ENCODE results near the gene ITPR1.
A peak's percentile ranks its signal among the peaks of the same experiment; 100 is the strongest.

ITPR1 gene

DNA sequence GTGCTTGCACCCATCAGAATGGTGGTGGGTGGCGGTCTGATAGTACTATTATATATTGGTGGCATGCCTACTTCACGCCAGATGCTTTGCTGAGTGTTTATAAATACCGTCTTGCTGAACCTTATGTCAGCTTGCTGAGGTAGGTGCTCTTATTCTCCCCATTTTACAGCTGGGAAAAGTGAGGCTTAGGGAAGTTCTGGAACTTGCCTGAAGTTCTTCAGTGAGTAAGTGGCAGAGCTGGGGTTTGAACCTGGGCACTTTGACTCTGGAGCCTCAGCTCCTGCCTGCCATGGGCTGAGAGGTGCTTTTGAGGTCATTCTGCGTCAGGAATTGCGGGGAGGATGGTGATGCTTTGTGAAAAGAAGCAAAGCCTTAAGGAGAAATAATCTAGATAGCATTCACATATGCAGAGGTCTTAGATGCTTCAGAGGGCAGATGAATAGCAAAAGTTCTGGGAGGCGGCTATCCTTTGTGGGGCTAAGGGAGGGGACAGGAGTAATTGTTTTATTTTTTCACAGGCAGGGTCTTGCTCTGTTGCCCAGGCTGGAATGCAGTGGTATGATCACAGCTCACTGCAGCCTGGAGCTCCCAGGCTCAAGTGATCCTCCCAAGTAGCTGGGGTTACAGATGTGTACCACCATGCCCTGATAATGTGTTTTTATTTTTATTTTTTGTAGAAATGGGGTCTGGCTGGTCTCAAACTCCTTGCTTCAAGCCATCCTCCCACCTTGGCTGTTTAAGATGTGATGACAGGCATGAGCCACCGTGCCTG lies 18.5 kb downstream of the ITPR1 start:
- no peak for DNase-seq

DNA sequence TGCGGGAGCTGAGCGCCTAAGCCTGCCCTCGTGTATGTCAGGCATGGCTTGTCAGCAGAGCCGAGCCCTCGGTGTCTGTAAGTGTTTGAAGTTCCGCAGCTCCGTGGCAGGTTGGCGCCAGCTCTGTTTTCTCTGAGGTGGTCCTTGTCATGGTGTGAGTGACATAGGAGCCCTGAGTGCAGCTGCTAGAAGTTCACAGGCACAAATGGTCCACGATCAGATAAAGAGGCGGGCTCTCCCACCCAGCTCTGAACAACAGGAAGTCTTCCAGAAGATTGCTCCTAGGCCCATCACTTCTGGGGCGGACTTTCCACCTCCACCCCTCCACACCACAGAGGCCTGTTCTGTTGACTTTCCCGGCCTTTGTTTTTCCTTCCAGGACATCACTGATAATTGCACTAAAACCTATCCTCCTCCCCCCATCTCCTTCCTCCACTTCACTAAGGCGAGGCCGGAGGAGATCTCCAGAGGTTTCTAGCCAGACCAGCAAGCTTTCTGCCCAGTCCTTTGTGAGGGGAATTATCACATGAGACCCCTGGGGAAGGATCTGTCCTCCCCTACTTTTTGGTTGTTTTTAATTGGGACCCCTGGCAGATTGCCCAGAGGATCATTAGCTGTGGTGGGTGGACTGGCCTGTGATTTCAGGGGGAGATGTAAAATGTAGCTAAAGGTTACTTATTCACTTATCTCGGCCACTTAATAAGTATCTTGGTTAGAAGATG lies 19.9 kb downstream of the ITPR1 start:
- peak; percentile 88 for DNase-seq

DNA sequence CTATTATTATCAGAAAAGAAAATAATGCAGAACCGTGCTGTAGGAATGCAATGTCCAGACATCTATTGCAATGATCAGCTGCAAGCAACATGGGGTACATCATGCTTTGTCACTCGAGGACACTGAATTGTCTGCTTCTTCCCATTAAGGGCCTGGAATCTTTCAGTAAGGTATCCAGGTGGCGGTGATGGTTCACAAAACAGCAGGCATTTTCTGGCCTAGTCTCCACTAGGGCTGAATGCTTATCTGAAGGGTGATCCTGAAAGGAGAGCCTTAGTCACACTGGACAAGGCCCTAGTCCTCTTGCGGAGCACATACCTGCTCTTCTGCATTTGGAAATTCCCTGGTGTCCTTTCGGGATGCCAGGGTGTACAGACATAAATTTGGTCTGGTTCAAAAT lies 21.2 kb downstream of the ITPR1 start:
- DNase-seq, result no peak

DNA sequence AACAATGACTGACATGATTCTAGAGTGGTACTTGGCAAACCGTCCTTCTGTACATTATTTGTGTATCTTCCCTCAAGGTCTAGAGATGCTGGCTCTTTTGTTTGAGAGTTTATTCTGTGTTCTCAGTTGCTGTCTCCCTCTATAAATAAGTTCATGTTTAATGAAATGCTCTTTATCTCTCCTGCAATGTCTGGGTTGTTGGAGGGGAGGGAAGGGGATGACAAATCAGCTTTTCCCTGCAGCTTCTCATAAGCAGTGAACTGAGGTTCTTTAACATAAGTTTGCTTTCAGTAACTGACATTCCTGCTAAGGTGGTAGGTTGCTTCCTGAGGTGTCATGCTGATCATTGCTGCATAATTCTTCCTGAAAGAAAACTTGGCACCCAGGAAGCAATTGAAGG lies 21.8 kb downstream of the ITPR1 start:
- no peak for DNase-seq

DNA sequence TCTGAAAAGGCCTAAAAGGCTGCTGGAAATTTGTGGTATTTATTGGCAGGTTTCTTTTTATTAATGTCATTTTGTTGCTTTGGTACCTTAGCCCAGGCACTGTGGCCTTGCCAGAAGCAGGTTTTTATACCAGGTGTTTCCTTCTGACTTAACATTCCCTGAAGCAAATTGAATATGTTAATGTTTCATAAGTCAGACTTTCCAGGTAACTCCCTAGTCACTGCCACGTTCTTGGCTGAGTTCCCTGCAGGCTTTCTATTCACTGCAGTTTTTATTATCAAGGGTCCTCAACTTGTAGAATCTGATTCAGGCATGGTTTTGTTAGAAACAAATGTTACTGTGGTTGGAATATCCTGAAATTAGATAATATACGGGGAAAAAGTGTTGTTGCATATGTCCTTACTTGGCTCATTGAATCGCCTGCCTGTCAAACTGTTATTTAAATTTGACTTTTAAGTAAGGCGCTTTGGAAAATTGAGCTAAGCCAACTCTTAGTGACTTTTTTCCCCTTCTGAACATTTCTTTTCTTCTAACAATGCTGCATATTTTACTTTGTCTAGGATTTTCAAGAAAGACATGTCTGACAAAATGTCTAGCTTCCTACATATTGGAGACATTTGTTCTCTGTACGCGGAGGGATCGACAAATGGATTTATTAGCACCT lies 22.9 kb downstream of the ITPR1 start:
- DNase-seq, result peak; percentile 60

DNA sequence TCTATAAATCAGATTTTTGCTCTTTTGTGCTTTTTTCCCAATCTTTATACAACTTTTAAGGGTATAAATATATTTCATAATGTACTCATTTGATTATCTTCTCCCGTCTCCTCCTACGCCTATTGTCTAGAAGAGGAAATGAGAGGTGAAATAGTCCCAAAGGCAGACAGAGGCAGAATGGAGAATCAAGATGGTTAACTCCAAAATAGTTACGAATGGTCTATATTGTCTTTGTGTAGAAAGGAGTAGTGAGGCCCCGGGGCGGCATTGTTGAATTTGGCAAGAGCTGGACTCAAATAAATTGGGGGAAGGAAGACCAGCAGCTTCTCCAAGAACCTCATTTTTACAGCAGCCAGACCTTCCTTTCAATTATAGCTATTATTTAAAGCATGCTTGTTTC lies 23.9 kb downstream of the ITPR1 start:
- DNase-seq, result no peak

DNA sequence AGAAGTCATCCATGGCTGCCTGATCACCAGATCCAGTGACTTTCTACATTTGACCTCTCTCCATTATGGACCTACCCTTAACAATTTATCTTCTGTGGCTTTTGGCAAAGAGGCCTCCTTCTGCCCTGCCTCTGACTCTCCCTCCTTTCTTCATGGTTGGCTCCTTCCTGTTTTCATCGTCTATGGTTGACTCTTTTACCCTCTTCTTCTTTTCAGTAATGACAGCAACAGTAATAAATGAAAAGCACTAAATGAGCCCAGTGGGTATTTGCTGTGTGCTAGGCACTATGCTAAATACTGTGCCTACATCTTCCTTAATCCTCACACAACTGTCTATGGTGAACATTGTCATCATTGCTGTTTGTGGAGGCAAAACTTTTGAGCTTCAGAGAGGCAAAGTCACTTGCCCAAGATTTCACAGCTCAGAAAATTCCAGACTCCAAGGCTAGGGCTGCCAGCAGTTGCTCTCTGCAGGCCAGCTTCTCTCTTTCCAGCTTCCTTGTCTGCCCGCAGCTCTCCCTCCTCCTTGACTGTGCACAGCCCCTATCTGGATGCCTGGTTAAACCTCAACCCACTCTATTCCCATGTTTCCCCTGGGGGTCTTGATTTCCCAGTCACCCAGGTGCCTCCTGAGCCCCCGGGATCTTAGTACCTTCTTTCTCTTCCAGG lies 24.6 kb downstream of the ITPR1 start:
- DNase-seq, result no peak

DNA sequence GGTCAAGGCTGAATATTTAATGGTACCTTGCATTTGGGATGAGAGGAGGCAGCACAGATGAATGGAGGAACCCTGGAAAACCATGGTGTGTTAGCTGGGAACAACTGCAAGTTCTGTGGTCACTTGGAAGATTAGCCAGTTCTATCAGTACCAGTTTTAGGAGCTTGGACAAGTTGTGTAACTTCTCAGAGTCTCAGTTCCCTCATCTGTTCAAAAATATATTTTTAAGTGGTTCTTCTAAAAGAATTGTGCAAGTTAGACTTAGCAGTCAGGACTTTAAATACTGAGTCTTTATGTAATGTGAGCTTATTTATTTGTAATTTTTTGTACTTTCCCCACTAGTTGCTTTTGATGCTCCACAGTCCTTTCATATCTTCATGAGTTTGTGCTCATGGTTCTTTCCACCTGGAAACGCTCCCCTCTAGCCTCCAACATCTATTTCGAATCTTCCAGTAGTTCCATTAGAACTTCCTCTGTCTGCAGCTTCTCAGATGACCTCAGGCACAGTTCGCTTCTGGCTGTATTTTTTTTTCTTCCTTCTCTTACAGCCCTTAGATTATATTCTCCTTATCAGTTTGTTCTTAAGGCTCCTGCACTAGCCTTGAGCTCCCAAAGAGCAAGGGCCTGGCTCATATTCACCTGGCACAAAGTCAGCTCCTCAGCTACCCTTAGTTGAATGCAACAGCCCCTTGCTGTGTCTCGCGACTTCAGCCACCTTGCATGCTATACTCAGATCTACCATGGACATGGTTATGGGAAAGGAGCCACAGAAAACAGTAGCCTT lies 27.1 kb downstream of the ITPR1 start:
- no peak for DNase-seq

DNA sequence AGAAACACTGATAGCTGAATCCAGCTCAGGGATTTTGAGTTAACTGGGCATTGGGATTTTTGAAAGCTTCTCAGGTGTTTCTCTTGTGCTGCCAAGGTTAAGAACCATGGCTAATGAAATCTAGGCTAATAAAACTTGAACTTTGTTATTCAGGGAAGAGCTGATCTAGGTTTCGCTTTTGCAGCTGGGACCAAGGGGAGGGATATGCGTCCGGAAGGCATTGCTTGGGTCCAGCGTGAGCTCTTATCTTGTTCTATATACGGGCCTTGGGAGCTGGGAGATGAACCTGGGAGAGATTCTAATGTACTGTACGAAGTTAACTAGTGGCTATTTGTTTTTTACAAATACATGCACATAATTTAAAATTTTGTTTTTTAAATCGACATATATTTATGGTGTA lies 29.8 kb downstream of the ITPR1 start:
- no peak for DNase-seq

DNA sequence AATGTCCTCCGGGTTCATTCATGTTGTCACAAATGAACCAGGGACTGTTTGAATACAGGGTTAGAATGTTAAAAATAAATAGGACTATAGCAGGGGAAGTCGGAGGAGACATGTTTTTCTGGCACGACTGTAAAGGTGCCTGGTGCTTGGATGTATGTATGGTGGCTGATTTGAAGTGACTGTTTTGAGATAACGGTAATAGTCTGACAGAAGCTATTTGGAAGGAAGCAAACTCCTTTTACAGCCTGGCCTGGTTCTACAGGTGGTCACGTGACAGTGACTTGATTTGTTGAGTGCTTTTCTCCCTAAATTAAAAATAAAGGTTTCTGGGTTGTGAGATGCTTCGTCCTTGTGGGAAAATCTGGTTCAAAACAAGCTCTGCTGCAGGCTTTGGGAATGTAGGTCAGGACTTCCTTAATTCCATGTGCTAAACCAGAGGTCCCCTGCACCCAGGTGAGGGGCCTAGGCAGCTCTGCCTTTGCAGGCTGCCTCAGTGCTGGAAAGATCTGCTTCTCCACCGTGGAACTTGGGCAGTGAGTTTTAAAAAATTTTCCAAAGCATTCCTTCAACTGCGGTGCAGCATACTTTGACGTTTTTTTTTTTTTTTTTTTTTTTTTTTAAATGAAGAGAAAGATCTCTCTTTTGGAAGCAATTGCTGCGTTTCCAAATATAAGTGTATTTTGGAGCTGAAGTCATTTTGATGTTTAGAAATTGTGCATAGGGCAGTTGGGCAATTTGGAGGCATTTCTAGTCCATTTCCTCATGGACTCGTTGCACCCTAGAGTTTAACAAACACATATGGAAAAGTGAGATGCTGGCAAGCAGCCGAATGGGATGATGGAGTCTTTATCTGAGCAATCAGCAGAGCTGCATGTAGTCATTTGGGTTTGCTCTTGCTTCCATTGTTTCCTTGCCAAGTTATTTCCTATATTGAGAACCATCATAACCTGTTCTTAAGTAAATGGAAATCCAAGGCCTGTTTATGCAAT lies 30.9 kb downstream of the ITPR1 start:
- DNase-seq, result peak; percentile 22

DNA sequence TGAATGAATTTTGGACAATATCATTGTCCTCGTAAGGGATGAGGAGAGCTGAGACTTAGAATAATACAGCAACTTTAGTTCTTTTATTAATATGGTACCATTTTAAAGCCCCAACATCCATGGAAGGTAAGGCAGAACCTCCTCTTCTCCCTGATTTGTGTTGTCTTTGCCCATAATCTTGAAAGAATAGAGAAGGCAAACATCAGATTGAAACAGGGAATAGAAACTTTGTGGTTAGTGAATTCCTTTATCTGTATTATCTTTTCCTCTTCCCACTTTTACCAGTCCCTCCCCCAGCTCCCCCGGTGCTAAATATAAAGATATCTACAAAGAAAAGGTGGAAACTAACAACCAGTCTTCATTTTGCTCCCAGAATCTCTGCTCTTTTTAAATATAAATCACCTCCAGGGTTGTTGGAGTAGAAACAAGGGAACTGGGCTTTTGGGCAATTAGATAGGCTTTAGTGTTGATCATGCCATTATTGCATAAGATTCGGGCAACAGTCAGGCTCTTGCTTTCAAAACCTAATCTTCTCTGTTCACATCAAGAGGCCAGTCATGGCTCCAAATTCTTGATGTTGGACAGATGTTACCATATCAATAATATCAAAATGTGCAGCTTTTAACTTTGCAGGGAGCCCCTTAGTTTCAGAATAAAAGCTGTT lies 32.5 kb downstream of the ITPR1 start:
- DNase-seq, result no peak

DNA sequence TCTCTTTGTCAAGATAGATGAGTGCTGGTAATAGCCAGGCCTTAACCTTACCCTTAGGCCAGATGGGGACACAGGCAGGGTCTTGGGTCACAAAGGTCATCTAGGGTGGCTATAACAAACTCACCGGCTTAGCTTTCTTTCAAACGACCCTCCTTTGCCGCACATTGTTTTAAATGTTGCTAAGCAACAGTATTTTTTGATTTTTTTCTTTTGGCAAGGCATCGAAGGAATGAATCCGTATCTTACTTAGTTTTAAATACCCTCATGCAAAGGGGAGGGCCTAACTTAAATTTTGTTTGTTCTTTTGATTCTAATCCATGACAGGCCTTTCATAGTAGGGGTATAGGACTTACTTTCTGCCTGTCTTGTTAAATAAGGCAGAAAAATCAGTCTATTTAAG lies 35.2 kb downstream of the ITPR1 start:
- DNase-seq, result peak; percentile 49

DNA sequence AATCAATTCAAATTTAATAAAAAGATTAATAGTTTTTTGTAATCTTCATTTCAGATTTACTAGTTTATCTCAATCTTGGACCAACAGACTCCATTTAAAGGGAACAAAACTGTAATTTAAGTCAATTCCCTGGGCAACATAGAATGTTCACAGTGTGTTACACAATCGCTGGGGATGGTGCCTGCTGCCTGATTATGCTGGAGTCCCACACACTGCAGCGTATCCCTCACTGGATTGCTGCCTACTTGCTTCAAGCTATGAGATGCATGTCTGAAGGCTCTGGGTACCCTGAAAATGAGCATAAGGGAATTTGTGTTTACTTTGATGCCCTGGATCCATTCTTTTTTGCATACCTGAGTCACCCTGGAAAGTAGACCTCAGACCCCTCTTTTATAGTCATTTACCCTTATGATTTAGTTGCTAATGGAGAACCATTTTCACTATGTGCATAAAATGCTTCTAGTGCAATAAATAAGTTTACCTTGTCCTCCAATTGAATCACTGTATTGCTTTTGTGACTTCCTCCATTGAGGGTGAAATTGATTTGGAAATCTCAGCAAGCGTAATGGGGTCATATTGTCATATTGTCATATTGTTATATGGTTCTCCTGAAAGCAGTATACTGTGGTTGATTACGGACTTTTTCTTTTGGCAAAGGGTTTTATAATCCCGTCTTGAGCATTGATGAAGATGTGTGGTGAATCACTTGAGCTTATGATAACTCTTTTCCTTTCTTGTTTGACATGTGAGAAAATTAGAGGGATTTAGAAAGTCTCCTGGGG lies 35.9 kb downstream of the ITPR1 start:
- no peak for DNase-seq

DNA sequence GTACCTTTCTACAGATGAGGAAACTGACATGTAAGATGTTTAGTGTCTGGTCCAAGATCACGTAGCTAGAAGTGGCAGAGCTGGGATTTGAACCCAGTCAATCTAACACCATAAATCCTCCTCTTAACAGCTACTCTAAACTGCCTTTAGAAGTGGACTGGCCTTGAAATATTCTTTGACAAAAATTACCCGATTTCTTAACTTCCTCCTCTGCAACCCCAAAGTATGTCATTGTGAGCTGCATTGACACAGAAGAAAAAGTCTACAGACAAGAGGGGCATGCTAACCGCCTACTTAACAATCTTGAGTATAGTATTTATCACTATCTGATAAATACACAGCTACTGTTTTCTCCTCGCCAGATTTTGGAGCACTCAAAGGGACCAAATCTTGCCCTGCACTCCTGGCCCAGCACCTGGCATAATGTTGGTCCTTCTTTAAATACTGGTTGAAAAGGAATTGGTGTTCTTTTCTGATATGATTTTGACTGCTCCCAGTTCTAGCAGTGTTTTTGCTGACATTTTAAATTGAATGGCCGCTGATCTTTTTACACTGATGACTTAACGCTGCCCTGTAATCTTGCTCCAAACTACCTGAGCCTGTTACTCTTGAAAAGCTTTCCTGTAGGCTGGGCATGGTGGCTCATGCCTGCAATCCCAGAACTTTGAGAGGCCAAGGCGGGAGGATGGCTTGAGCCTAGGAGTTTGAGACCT lies 36.9 kb downstream of the ITPR1 start:
- DNase-seq, result no peak

DNA sequence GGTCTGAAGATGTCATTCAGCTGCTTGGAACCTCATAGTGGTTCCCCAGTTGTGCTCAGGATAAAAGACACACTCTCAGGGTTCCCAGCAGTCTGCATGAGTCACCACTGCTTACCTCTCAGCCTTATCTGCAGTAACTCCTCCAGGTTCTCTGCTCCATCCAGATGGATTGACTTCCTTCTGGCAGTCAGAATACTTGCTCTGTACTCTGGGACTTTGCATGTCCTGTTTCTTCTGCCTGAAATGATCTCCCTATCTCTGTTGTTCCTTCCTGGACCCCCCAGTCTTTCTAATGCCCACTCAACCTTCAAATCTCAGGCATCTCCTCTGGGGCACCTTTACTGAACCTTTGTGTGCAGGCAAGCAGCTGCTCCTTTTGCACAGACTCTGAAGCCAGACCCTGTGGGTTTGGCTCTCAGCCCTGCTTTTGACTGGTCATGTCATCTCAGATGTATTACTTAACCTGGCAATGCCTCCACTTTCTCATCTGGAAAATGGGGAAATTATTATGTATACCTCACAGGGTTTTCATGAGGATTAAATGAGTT lies 38.4 kb downstream of the ITPR1 start:
- no peak for DNase-seq

DNA sequence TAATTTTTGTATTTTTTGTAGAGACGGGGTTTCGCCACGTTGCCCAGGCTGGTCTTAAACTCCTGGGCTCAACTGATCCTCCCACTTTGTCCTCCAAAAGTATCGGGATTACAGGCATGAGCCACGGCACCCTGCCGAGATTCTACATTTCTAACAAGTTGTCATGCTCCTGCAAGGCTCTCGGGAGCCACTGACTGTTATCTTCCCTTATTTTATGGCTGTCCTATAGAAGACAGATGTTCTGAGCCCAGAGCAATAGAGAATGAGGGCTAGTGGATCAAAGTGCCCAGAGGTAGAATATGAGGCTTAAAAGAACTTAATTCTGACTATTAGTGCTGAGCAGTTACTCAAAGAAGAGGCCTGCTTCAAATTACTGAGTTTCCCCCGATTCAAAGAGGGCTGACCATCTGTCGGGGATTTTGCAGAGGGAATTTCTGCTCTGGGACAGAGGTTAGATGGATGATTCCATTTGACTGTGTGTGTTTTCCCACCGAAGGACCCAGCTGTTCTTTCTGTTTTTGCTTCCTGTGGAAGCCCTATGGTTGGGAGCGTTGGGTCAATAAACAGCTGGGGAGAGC lies 39.5 kb downstream of the ITPR1 start:
- DNase-seq, result no peak

DNA sequence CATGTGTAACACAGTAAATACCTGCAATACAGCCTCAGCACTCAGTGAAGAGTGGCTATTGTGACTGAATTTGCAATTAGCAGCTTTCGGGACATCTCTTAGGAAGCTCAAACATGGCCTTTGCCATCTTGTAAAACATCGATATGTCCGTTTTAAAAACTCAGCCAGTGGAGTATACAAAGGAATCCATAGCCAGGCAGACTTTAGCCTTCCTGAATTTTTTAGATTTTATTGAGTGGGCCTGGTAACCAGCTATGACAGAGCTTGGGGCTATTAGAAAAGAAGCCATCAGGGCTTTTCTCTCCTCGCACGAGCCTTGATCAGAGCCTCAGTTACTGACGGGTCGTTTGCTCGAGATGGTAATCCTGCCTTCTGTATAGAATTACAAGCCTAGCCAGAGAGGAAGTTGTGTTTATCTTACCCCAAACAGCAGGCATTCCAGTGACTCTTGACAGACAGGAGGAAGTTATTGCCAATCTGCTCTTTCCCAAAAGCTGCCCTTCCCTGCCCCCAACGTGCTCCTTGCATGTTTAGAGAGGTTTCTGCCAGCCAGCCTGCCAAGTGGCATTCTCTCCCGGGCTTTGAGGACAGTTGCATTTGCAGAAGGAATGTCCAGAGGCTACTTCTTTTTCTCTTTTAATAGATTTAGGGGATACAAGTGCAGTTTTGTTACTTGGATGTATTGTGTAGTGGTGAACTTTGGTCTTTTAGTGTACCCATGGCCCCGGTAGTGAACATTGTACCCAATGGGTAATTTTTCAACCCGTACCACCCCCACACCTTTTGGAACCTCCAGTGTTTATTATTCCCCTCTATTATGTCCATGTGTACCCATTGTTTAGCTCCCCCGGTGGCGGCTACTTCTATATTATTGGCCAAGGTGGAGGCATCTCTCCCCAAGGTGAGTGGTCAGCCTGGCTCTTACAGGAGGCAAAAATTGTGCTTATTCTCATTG lies 40.6 kb downstream of the ITPR1 start:
- DNase-seq, result no peak
